Measurements from ENCODE around the gene MACROH2A1.

MACROH2A1 gene

DNA sequence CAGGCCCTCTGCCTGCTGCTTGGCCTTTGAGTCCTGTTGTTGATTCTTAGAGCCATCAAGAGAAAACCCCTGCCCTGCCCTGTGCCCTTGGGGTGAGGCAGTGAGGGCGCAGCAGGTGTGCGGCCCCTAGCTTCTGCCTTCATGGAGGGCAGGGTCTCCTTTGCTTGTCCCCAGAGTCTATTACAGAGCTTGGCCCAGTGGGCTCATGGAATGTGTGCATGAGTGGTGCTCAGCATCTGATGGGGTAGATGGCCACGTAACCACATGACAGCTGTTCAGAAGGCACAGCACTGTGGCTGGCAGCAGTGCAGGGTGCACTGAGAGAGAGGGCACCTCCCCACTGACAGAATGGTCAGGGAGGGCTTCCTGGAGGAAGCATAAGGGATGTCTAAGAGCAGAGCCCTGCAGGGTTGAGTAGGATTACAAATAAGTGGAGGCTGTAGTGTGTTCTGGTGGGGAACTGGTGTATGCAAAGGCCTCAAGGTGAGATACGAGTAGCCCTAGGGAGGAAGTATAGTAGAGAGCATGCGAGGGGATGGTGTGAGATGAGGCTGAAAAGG is 70.8 kb downstream of the MACROH2A1 start:
- DNase-seq: no peak

DNA sequence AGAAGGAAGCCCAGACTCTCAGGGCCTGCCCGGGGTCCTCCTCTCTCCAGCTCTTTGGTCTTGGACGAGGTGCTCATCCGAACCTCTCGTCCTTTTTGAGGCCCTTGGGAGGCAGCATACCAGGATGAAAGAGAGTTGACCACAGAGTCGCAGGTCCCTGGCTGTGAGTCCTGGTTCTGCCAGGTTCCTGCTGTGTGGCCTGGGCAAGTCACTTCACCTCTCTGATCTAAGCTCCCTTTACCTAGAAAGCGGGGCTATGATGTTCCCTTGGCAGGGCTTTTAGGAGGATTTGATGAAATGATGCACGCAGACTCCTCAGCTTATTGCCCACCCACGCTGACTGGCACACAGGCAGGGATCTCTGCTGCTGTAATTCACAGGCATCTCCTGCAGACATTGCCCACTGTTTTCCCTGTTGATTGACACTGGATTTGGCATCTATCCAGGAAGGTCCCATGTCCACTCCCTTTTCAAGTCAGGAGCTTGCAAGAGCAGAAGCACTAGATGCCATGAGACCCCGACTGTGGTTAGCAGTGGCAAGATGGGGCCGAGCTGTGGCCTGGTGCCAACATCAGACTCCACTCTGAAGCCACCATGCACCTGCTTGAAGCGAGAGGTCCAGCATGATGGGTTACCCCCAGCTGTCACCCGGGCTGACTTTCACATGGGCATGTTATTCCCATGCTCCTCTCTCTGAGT is 71.5 kb downstream of the MACROH2A1 start:
- DNase-seq: no peak

DNA sequence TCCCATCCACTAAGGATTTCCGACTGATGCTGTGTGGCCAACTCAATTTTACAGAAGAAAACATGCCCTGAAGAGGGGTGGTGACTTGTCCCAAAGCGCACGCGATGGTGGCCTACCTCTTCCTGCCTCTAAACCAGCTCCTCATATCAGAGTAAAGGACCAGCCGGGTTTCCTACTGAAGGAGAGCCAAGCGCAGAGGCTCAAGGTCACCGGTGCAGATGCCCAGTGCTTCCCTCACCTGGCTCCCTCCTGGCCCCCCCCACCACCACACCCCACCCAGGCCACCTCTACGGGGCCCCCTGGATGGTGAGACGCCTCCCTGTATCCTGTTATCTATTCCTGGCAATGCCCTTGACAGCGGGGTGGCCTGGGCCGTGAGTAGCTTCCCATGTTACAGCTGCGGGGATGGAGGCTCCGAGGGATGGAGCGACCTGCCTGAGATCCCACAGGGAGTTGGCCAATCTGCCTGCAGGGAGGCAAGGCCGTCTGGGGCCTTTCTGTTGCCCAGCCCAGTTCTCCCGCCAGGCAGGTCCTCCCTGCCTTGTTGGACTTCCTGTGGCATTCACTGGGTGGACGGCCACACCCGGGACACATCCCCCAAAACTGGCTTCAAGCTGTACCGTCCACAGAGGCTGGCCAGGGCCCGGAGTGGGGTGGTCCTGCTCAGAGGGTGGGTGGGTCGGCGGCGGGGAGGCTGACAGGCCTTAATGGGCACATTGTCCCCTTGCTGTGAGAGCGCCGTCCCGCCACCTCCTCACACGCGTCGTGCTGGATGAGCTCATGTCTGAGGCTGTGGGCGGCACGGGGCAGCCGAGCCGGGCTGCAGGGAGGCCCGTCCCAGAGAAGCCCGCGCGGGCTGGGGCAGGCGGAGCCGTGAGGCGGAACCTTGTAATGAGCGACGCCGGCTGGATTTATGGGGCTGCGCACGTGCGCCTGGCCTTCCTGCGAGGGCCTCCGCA is 72.5 kb downstream of the MACROH2A1 start:
- no peak for DNase-seq

DNA sequence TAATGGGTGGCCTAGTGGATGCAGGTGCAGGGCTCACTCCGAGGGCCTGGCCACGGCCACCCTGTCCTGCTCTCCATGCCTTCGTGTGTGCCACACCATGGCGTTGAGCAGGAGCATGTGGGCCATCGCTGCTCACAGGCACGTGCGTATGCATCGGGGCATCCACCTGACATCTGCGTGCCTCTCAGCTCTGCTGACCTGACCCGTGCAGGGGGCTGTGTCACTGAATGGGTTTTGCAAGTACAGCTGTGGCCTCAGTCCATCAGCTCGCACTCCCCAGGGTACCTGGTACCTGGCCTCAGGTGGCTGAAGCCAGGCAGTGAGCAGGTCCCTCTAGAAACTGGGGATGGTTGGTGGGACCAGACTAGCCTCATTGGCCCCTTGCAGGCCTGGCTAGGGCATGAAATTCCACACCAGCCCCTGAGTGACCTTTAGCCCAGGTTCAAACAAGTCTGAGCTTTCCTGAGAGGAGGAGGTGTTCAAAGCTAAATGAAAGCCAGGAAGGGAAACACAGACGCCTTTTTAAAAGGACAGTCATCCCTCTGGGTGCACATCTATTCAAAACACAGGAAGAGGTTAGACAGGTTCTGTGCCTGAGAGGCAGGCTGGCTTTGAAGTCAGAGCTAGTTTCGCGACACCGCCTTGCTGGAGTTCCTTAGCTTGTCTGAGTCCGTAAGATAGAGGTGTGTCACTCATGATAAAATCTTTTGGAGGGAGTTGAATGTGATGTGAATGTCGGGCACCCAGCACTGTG is 74.0 kb downstream of the MACROH2A1 start:
- DNase-seq: no peak

DNA sequence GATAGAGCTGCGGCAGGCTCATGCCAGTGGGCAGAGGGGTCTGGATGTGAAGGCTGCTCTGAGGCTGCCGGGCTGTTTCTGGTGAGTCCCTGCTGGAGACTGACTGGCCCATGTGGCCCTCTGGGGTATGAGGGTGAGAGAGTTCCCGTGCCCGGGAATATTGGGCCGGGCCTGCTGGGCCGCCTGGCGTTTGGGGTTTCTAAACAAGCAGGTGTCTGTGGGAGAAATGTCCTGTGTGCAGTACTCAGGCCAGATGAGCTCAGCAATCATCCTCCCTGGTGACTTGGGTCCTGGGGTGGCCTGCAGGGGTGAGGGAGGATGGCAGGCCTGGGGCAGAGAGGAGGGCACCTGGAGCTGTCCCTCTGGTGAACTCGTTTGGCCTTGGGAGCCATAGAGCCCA is 74.9 kb downstream of the MACROH2A1 start:
- DNase-seq: no peak

DNA sequence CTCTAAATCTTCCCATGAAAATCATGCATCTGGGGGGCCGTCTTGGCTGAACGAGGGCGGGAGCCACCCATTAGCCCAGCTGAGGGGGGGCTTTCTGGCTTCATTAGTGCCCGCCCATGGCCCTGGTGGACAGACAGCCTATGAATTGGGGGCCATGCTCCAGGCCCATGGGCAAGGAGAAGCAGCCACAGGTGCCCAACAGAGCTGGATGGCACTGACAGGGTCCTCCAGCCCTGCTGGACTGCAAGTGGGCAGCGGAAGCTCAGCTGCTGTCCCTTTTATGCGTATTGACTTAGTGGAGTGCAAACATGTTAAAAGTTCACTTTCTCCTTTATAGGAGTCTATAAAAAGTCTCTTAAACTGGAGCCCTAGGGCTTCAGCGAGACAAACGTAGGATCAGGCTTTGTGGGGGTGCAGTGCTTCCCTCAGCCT is 75.3 kb downstream of the MACROH2A1 start:
- no peak for DNase-seq

DNA sequence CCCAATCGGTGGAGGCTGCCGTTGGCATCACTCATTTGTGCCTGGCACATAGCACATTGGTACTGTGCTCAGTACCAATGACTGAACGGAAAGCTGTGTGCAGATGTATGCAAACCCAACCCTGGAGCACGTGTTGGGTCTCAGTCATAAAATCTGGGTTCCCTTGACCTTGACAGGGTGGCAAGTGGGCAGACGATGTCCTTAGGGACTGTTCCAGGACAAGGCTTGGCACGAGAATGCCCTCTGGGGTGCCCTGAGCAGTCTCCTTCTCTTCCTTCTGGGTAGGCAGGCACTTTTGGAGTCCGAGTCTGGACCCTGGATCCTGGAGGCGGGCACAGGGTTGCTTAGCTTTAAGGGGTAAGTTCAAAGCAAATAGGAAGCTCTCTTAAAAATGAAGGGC is 75.8 kb downstream of the MACROH2A1 start:
- no peak for DNase-seq

DNA sequence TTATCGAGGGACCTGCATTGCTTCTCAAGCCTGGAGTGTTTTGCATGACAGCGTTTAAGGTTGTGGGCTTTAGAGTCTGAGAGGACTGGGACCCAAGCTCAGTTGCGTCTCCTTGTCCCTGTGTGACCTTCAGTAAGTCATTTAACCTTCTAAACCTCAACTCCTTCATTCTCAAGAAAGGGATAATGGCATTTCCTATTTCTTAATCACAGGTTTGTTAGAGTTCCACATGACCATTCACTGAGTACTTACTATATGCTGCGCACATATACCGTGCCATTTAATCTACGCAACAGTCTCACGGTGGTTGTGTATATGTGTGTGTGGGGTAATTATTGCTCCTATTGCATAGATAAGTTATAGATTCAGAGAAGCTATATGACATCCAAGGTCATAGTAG is 76.3 kb downstream of the MACROH2A1 start:
- DNase-seq: no peak

DNA sequence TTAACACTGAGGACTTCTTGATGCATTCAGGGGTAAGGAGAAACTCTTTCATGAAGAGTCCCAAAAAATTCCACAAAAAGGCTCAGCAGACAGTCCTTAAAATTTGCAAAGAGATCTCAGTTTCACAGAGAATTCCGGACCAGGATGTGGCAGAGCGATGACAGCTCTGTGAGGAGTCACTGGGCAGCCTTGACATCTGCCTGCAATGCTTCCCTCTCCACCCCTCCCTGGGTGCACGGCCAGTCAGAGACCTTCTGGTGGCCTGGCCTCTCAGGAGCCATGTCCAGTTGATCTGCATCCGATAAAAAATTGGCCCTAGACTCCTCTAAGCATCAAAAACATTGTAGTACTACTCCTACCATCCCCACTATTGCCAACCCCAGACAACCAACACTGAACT is 76.8 kb downstream of the MACROH2A1 start:
- DNase-seq: no peak

DNA sequence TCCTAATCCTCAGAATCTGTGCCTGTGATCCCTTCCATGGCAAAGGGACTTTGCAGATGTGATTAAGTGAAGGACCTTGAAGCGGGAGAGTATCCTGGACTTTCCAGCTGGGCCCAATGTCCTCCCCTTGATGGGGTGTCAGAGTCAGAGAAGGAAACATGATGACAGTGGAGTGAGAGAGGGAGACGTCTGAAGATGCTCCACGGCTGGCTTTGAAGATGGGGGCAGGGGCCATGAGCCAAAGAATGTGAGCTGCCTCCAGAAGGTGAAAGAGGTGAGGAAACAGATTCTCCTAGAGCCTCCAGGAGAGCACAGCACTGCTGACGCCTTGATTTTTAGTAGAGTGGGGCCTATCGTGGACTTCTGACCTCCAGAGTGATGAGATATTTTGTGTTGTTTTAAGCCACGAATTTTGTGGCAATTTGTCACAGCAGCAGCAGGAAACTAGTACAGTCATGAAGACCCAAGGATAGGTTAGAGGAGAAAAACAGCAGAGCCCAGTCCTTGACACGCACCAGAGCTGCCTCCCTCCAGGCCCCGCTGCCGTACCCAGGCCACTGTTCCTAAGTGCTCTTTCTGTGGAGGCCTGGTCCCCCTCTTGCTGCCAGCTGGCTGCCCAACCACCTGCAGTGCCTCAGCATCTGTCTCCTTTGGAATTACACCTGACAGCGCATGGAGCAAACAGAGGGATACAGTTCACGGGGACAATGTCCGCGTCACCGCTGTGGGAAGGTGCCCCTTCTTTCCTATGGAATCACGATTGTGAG is 78.1 kb downstream of the MACROH2A1 start:
- no peak for DNase-seq

DNA sequence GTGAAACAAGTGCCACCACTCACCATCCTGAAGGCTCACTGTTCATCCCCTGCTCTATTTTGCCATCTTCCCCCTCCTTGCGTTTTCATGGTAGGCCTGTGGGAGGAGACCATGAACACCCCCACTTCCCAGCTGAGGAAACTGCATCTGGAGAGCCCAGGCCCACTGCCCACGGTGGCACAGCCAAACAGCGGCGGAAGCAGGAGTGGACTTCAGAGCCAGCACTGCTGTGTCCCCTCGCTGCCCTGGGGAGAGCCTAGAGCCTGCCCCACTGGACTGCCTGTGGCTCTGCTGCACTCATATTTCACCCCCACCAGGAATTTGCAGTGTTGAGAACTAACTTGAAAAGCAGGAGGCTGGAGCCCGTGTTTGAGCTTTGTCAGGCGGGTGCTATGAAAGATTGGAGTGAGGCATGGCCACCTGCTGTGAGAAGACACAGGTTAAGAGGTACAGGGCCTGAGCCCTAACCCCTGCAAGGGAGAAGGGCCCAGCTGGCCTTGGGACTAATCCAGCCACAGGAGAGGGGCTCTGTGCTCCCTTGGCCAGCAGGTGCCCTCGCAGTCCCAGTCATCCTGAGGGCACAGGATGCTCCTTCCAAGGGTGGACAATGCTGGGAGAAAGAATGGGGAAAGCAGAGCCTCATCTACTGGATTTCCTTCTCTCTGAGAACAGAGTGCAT is 79.0 kb downstream of the MACROH2A1 start:
- no peak for DNase-seq

DNA sequence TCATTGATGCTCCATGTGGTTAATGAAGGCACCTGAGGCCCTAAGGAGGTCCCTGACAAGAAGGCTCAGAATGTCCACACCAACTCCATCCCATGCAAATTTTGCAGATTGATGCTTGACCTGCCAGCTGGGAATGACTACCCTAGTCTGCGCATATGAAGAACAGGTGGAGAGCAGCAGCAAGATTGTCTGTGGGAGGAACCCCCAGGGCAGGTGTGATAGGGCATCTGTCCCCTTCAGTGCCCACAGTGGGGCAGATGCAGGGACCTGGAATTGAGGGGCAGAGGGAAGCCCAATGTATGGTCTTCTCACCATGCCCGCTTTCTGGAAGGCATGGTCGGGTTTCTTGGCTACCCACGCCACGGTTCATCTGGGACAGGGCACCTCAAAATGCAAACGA is 79.6 kb downstream of the MACROH2A1 start:
- DNase-seq: no peak

DNA sequence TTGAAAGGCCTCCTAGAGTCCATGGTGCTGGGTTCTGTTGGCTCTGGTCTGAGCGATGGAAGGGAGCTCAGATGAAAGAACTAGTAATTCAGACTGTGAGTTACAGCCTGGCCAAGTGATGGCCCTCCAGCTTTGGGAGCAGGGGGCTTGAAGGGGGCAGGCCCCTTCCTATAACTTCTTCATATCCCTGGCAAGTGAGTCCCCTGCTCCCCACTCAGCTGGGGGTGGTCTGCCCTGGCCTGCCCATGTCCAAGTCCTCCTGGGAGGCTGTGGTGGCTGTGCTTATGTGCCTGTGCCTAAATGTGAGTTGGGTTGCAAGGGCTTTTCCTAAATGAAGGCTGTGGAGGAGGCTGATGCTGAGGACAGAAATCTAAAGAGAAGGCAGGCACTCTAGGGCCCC is 80.1 kb downstream of the MACROH2A1 start:
- DNase-seq: no peak

DNA sequence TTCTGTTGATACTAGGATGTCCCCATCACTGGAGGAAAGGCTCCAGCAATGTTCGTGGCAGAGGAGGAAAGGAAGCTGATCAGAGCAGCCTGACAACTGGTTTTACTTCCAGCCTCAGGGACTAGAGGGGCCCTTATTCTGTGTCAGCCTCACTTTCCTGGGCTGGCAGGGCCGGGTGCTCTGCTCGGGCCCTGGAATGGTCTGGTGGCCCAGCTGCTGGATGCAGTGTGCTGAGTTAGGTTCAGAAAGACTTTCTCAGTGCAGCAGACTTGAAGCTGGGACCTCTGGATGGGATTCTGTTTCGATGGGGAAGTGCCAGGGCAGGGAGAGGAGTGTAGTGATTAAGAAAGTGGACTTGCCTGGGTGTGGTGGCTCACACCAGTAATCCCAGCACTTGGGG is 81.0 kb downstream of the MACROH2A1 start:
- no peak for DNase-seq

DNA sequence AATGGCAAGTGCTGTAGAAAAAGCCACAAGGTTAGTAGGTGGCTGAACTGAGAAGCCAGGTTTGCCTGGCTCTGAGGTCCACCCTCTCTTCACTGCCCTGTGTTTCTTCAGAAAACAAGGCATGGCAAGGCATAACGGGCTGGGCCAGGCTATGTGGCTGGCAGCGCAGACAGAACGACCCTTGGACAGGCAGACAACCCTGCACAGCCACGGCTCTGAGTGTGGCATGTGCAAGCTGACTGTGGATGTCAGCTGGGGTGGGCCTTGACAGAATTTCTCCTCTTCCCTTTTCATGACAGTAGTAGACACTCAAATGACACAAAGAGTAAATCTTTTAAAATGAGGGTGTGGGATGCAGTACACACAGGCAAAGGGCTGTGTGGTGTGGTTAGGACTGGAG is 81.7 kb downstream of the MACROH2A1 start:
- DNase-seq: no peak

DNA sequence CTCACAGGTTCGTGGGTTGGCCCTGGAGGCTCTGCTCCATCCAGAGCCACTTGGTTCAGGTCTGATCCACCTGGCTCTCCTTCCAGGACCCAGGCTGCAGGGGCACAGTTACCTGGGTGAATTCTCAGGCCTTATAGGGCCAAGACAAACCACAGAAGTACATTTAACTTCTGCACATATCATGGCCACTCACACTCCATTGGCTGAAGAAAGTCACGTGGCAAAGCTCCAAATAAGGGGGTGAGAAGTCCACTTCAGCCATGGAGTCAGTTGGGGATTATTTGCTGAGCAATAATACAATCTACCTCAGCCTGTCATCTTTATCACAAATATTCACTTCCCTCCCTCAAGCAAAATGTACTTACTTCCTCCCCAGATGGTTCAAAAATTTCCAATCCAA is 83.6 kb downstream of the MACROH2A1 start:
- no peak for DNase-seq

DNA sequence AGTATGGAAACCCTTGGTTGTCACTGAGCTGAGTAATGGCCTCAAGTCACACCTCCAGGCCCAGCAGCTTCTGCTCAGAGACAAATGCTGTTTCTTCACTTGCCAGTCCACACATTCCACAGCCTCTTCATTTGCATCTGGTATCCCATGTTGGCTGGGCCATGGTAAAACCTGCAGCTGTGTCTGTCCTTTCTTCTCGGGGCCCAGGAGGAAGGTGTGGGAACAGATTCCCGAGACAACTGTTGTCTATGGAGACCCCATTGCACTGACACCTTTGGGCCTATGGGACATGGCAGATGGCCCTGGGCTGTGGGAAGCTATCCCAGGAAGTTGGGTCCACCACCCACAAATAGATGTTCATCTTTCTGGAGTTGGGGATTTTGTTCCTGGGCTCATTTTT is 85.1 kb downstream of the MACROH2A1 start:
- no peak for DNase-seq

DNA sequence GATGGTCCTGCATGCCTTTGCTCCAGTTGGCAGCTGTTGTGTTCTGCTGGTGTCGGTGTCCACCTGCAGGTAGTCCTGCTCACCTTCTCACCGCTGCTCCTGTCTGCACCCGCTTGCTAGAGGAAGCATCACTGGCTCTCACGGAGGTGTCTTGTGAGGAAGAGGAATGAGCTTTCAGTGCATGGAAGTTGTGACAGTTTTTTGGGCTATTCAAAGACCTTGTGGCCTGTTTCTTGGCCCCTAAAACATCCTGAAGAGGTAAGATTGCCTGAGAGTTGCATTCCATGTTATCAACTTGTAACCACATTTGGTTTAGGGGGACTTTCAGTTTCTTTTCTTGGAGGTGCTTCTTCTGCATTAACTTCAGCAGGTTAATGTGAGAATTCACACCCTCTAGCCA is 85.6 kb downstream of the MACROH2A1 start:
- DNase-seq: no peak

DNA sequence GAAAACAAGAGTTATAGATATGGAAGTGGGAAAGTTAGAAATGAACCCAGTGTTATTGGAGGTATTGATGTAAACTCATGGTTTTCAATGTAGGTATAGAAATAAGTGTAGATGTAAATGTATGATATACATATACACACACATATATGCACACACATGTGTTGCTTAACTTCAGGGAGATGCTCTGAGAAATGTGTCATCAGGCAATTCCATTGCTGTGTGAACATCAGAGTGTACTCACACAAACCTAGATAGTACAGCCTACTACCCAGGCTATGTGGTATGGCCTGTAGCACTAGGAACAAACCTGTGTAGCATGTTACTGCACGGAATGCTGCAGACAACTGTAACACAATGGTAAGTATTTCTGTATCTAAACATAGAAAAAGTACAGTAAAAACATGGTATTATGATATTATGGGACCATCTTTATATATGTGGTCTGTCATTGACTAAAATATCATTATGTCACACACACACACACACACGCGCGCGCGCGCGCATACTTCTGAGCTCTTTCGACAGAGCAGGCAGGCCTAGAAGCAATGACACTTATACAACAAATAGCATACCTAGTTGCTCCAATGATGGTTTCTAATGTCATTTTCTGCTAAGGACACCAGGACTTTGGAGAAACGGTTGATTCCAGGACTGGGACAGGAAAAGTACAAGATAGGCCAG is 86.6 kb downstream of the MACROH2A1 start:
- DNase-seq: no peak

DNA sequence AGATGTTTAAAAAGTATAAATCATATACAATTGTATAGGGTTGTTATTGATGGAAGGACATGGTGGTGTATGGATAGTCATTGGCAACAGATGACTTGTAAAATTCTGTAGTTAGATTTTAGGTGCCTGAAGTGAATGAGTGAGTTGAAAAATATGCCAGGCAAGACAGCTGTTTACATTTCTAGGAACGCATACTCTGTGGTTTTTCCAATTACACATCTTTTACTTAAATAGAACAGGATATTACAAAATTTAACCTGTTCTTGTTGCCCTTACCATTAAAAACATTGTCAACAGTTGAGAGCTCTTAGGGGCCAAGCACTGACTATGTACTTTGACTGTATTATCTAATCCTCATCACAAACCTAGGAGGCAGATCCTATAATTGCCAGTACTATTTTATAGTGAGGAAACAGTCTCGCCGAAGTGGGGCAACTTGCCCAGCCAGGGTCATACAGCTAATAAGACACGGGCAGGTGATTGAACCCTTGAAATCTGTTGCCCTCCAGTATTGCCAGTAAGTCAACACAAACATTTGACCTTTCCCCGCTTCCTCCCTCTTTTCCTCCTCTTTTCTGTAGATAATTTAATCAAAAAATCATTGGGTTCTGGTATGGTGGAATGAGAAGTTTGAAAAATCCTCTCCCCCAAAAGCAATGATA is 88.6 kb downstream of the MACROH2A1 start:
- no peak for DNase-seq
